ENCODE results near the gene ZNF534. TPM values are rescaled to one million over a fixed set of nuclear protein-coding genes. Genes with fewer than 3 reads are reported as not detected.

The ZNF534 gene
- total RNA-seq: 0.52 TPM

DNA sequence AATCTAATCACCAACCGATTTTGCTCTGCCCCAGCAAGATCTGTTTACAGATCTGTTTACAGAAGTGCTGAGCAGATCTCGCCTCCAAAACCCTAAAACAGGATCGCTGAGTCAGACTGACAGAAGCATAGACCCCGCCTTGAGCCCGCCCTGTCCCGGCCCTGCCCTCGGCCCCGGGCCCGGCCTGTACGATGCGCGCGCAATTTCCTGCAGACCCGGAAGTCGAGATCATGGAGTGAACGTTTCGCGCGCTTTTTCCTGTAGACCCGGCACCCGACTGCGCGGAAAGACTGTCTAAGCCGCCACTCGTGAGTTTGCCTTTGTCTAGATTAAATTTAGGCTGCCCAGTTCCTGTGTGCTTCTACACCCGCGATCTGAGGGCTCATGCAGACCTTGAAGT lies at the start of gene ZNF534:
Gene ZNF534 (plus strand): TSS at position 212 of the 400 bp plus-strand sequence. CDS start 2,327 bp downstream, outside the sequence.
- H3K36me3 ChIP-seq (ENCODE audit: control insufficient read depth in 3 of 3, insufficient read depth in 3 of 3, low read length in 3 of 3): peaks cover 0 to 20% (median 13%) of the 10 kb centered on the region in 3 donors
- no peaks in the 10 kb centered on the region for H3K4me1 ChIP-seq (ENCODE audit: control insufficient read depth in 3 of 3, insufficient read depth in 3 of 3, low read length in 3 of 3)
- no peak within 1 kb of the TSS for H3K27ac ChIP-seq (ENCODE audit: low read depth, low read length)
- no peak within 1 kb of the TSS for H3K9ac ChIP-seq (ENCODE audit: low read depth in 1 of 3, low read length in 3 of 3)
- H3K9me3 ChIP-seq (ENCODE audit: control insufficient read depth in 3 of 3, low read length in 3 of 3): peaks cover 6 to 13% (median 13%) of the 10 kb centered on the region in 3 donors
- H3K4me3 ChIP-seq (ENCODE audit: low read length in 3 of 3): no peak within 1 kb of the TSS
- H3K27me3 ChIP-seq (ENCODE audit: control insufficient read depth in 3 of 3, insufficient read depth in 3 of 3, low read length in 3 of 3): no peaks in the 10 kb centered on the region

DNA sequence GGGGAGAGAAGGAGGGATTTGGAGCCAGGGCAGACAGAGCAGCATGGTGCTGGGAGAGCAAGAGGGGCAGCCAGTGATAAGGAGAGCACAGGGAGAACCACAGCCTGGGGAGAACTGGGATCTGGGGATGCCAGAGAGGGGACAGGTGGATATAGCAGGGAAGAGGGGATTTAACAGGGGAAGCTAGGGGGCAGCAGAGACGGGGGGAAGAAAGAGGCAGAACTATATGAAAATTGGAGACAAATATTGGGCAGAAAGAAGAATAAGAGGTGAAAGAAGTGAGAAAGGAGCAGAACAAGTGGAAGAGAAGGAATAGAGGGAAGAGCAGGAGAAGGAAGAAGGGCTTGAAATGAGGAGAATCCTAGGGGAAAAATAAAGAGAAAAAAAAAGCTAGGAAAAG lies 37.8 kb upstream of the ZNF534 start:
- Histone ChIP-seq H3K27ac (ENCODE audit: low read depth, low read length) (no peak overlapping the region), H3K9me3 (ENCODE audit: control insufficient read depth in 3 of 3, low read length in 3 of 3) (peaks cover 0 to 6% (median 5%) of the 10 kb centered on the region in 3 donors), H3K4me3 (ENCODE audit: low read length in 3 of 3) (no peak overlapping the region), H3K27me3 (ENCODE audit: control insufficient read depth in 3 of 3, insufficient read depth in 3 of 3, low read length in 3 of 3) (no peaks in the 10 kb centered on the region), H3K4me1 (ENCODE audit: control insufficient read depth in 3 of 3, insufficient read depth in 3 of 3, low read length in 3 of 3) (no peaks in the 10 kb centered on the region), H3K9ac (ENCODE audit: low read depth in 1 of 3, low read length in 3 of 3) (no peak overlapping the region), H3K36me3 (ENCODE audit: control insufficient read depth in 3 of 3, insufficient read depth in 3 of 3, low read length in 3 of 3) (peaks cover 6 to 27% (median 17%) of the 10 kb centered on the region in 3 donors)

DNA sequence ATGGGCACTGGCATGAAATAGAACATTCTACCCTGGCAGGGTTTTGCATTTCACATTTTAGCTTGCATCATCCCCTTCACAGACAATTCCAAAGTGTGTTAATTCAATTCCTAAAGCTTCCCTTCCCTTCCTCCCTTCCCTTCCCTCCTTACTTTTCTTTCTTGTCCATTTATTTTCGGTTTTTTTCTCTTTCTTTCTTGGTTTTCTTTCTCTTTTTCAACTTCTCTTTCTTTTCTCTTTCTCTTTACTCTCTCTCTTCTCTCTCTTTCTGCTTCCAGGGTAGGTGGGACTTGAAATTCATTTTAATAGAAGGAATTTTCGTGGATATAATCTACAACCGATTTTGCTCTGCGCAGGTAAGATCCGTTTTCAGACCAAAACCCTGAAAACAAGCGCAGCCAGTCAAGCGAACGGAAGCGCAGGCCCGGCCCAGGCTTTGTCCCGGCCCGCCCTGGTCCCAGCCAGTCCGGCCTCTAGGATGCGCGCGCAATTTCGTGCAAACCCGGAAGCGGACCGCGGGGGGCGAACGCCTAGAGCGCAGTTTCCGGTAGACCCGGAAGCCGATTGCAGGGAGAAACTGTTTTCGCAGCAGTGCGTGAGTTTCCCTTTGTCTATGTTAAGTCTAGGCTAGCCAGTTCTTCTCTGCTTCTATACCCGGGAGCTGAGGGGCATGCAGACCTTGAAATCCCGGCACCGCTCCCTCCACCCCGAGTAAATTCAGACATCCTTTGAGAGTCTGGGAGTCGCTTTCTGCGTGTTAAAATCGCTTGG lies 31.5 kb upstream of the ZNF534 start, which contains the start of gene ZNF528:
Gene ZNF528 (plus strand): TSS at position 540 of the 771 bp plus-strand sequence. CDS start 4,165 bp downstream, outside the sequence.
- Histone ChIP-seq H3K4me1 (ENCODE audit: control insufficient read depth in 3 of 3, insufficient read depth in 3 of 3, low read length in 3 of 3) (peaks cover 11 to 12% (median 12%) of the 10 kb centered on the region in 3 donors), H3K9ac (ENCODE audit: low read depth in 1 of 3, low read length in 3 of 3) (peak within 1 kb of the TSS; percentile 66 to 97 (median 89)), H3K36me3 (ENCODE audit: control insufficient read depth in 3 of 3, insufficient read depth in 3 of 3, low read length in 3 of 3) (peaks cover 23 to 40% (median 40%) of the 10 kb centered on the region in 3 donors), H3K27me3 (ENCODE audit: control insufficient read depth in 3 of 3, insufficient read depth in 3 of 3, low read length in 3 of 3) (no peaks in the 10 kb centered on the region), H3K27ac (ENCODE audit: low read depth, low read length) (peak within 1 kb of the TSS; percentile 66), H3K9me3 (ENCODE audit: control insufficient read depth in 3 of 3, low read length in 3 of 3) (peaks cover 0 to 4% (median 1%) of the 10 kb centered on the region in 3 donors), H3K4me3 (ENCODE audit: low read length in 3 of 3) (peak within 1 kb of the TSS; percentile 76 to 95 (median 93))

DNA sequence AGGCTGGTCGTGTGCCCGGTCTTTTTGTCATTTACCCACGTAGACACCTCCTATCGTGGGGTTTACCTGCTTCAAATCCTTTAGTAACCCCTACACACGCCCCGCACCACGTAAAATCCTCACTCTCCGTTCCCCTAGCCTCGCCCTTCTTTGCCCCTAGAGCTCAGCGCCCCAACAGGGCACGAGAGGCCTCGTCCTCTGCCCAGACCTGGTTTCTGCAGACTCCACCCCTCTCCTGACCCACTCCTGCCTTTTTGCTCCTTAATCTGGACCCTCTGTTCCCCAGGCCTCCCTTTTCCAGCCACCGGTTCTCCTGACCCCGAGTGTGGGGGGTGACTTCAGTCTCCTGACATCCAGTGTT lies 30.9 kb upstream of the ZNF534 start:
- H3K27ac ChIP-seq (ENCODE audit: low read depth, low read length): peak overlapping the region; percentile 66
- H3K27me3 ChIP-seq (ENCODE audit: control insufficient read depth in 3 of 3, insufficient read depth in 3 of 3, low read length in 3 of 3): no peaks in the 10 kb centered on the region
- H3K4me3 ChIP-seq (ENCODE audit: low read length in 3 of 3): peak overlapping the region; percentile 76 to 95 (median 93)
- peaks cover 0 to 4% (median 1%) of the 10 kb centered on the region in 3 donors for H3K9me3 ChIP-seq (ENCODE audit: control insufficient read depth in 3 of 3, low read length in 3 of 3)
- peak overlapping the region; percentile 66 to 97 (median 89) for H3K9ac ChIP-seq (ENCODE audit: low read depth in 1 of 3, low read length in 3 of 3)
- peaks cover 27 to 45% (median 44%) of the 10 kb centered on the region in 3 donors for H3K36me3 ChIP-seq (ENCODE audit: control insufficient read depth in 3 of 3, insufficient read depth in 3 of 3, low read length in 3 of 3)
- H3K4me1 ChIP-seq (ENCODE audit: control insufficient read depth in 3 of 3, insufficient read depth in 3 of 3, low read length in 3 of 3): peaks cover 11 to 12% (median 12%) of the 10 kb centered on the region in 3 donors

DNA sequence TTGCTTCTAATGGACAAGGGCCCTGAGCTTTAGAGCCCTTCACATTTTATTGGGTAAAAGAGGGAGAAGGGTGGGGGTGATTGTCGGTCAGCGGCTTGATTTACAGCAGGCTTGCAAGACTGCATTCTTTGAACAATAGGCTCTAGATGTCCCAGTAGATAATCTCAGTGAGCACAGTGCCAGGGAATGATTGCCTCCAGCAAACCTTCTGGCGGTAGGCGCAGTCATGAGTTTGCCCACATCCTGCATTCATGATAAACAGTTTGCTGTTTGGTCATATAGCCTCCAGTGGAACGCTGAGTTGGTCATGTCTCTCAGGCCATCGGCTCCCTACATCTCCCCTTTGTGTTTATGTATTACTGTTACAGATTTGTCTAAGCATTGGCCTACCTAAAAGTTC lies 18.7 kb upstream of the ZNF534 start:
- Histone ChIP-seq H3K27ac (ENCODE audit: low read depth, low read length) (no peak overlapping the region), H3K4me3 (ENCODE audit: low read length in 3 of 3) (peak overlapping the region in 1 of 3 donors; percentile 9), H3K9me3 (ENCODE audit: control insufficient read depth in 3 of 3, low read length in 3 of 3) (peaks cover 13 to 31% (median 18%) of the 10 kb centered on the region in 3 donors), H3K36me3 (ENCODE audit: control insufficient read depth in 3 of 3, insufficient read depth in 3 of 3, low read length in 3 of 3) (peaks cover 68 to 85% (median 82%) of the 10 kb centered on the region in 3 donors), H3K27me3 (ENCODE audit: control insufficient read depth in 3 of 3, insufficient read depth in 3 of 3, low read length in 3 of 3) (no peaks in the 10 kb centered on the region), H3K4me1 (ENCODE audit: control insufficient read depth in 3 of 3, insufficient read depth in 3 of 3, low read length in 3 of 3) (no peaks in the 10 kb centered on the region), H3K9ac (ENCODE audit: low read depth in 1 of 3, low read length in 3 of 3) (no peak overlapping the region)

DNA sequence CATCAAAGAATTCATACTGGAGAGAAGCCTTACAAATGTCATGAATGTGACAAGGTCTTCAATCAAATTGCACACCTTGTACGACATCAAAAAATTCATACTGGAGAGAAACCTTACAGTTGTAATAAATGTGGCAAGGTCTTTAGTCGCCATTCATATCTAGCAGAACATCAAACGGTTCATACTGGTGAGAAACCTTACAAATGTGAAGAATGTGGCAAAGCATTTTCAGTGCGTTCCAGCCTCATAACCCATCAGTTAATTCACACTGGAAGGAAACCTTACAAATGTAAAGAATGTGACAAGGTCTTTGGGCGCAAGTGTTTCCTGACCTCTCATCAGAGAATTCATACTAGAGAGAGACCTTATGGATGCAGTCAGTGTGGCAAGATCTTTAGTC lies 13.2 kb upstream of the ZNF534 start:
- Histone ChIP-seq H3K4me1 (ENCODE audit: control insufficient read depth in 3 of 3, insufficient read depth in 3 of 3, low read length in 3 of 3) (no peaks in the 10 kb centered on the region), H3K27me3 (ENCODE audit: control insufficient read depth in 3 of 3, insufficient read depth in 3 of 3, low read length in 3 of 3) (no peaks in the 10 kb centered on the region), H3K4me3 (ENCODE audit: low read length in 3 of 3) (no peak overlapping the region), H3K36me3 (ENCODE audit: control insufficient read depth in 3 of 3, insufficient read depth in 3 of 3, low read length in 3 of 3) (peaks cover 24 to 36% (median 31%) of the 10 kb centered on the region in 3 donors), H3K27ac (ENCODE audit: low read depth, low read length) (no peak overlapping the region), H3K9me3 (ENCODE audit: control insufficient read depth in 3 of 3, low read length in 3 of 3) (peaks cover 21 to 50% (median 39%) of the 10 kb centered on the region in 3 donors), H3K9ac (ENCODE audit: low read depth in 1 of 3, low read length in 3 of 3) (no peak overlapping the region)

DNA sequence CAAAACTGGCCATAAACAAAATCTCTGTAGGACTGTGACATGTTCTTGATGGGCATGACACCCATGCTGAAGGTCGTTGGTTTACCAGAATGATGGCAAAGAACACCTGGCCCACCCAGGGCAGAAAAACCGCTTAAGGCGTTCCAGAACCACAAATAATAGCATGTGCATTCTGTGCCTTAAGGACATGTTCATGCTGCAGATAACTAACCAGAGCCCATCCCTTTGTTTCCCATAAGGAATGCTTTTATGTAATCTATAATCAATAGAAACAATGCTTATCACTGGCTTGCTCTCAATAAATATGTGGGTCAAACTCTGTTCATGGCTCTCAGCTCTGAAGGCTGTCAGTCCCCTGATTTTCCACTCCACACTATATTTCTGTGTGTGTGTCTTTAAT lies 13.2 kb downstream of the ZNF534 start:
- H3K27ac ChIP-seq (ENCODE audit: low read depth, low read length): no peak overlapping the region
- H3K9ac ChIP-seq (ENCODE audit: low read depth in 1 of 3, low read length in 3 of 3): no peak overlapping the region
- H3K4me3 ChIP-seq (ENCODE audit: low read length in 3 of 3): no peak overlapping the region
- H3K36me3 ChIP-seq (ENCODE audit: control insufficient read depth in 3 of 3, insufficient read depth in 3 of 3, low read length in 3 of 3): peaks cover 0 to 11% (median 3%) of the 10 kb centered on the region in 3 donors
- no peaks in the 10 kb centered on the region for H3K4me1 ChIP-seq (ENCODE audit: control insufficient read depth in 3 of 3, insufficient read depth in 3 of 3, low read length in 3 of 3)
- H3K27me3 ChIP-seq (ENCODE audit: control insufficient read depth in 3 of 3, insufficient read depth in 3 of 3, low read length in 3 of 3): no peaks in the 10 kb centered on the region
- H3K9me3 ChIP-seq (ENCODE audit: control insufficient read depth in 3 of 3, low read length in 3 of 3): peaks cover 5 to 12% (median 11%) of the 10 kb centered on the region in 3 donors

DNA sequence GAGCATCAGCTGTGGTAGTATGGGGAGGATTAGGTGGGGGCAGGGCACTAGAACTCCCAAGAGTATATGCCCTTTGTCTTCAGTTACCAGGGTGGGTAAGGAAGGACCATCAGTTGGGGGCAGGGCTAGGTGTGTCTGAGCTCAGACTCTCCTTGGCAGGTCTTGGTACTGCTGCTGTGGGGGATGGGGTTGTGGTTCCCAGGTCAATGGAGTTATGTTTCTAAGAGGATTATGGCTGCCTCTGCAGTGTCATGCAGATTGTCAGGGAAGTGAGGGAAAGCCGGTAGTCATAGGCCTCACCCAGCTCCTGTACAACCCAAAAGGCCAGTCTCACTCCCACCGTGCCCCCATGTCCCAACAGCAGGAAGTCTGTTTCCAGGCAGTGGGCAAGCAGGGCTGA lies 15.6 kb downstream of the ZNF534 start:
- Histone ChIP-seq H3K27me3 (ENCODE audit: control insufficient read depth in 3 of 3, insufficient read depth in 3 of 3, low read length in 3 of 3) (no peaks in the 10 kb centered on the region), H3K9ac (ENCODE audit: low read depth in 1 of 3, low read length in 3 of 3) (no peak overlapping the region), H3K36me3 (ENCODE audit: control insufficient read depth in 3 of 3, insufficient read depth in 3 of 3, low read length in 3 of 3) (no peaks in the 10 kb centered on the region), H3K9me3 (ENCODE audit: control insufficient read depth in 3 of 3, low read length in 3 of 3) (peaks cover 5 to 12% (median 5%) of the 10 kb centered on the region in 3 donors), H3K4me3 (ENCODE audit: low read length in 3 of 3) (no peak overlapping the region), H3K27ac (ENCODE audit: low read depth, low read length) (no peak overlapping the region), H3K4me1 (ENCODE audit: control insufficient read depth in 3 of 3, insufficient read depth in 3 of 3, low read length in 3 of 3) (no peaks in the 10 kb centered on the region)

DNA sequence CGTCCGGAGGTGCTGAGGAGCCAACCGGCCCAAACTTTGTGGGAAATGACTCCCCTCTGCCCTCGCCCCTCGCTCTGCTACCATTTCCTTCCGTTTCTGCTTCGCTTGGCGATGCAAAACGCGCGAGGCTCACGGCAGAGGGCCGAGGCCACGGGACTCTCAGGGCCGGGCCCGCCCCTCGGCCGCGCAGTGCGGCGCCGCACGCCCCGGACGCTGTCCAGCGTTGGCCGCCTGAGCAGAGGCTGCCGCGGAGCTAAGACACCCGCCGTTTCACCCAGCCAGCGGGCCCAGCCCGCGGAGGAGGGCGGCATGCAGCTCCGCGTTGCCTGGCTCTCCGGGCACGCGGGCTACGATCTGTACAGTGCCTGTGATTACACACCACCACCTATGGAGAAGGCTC lies 22.3 kb downstream of the ZNF534 start:
- Histone ChIP-seq H3K4me1 (ENCODE audit: control insufficient read depth in 3 of 3, insufficient read depth in 3 of 3, low read length in 3 of 3) (peaks cover 2 to 8% (median 4%) of the 10 kb centered on the region in 3 donors), H3K36me3 (ENCODE audit: control insufficient read depth in 3 of 3, insufficient read depth in 3 of 3, low read length in 3 of 3) (peaks cover 0 to 4% (median 3%) of the 10 kb centered on the region in 3 donors), H3K27me3 (ENCODE audit: control insufficient read depth in 3 of 3, insufficient read depth in 3 of 3, low read length in 3 of 3) (no peaks in the 10 kb centered on the region), H3K9ac (ENCODE audit: low read depth in 1 of 3, low read length in 3 of 3) (no peak overlapping the region), H3K4me3 (ENCODE audit: low read length in 3 of 3) (no peak overlapping the region), H3K9me3 (ENCODE audit: control insufficient read depth in 3 of 3, low read length in 3 of 3) (peaks cover 8 to 25% (median 11%) of the 10 kb centered on the region in 3 donors), H3K27ac (ENCODE audit: low read depth, low read length) (no peak overlapping the region)
